NCI-H524 (cell line): ENCODE results near the gene OR8U1.
"Not testable (repeated sequence)": the region's sequence is repeated elsewhere in the genome, so short reads cannot be mapped to it uniquely, and the experiment has no call there.

Experiments used
- DNase-seq, 2 experiments: peaks; one replicate each; lab custom pipeline; 2025; lab: John Stamatoyannopoulos, UW

OR8U1 gene

GRCh38 chr11:56375324-56375723 lies at the start of gene OR8U1:
TSS of gene OR8U1 (plus strand) at chr11:56375624. CDS start at chr11:56375624, 0 bp downstream.
- no peak for DNase-seq

- DNase-seq = no peak
These were observed 43.4 kb upstream of the OR8U1 start for GRCh38 chr11:56331861-56332491.

- no peak for DNase-seq
These were observed 42.3 kb upstream of the OR8U1 start for GRCh38 chr11:56333156-56333555.

GRCh38 chr11:56340289-56340688 lies 35.1 kb upstream of the OR8U1 start:
- DNase-seq = no peak

- no peak for DNase-seq
These were observed 29.7 kb upstream of the OR8U1 start, which contains the start of gene OR8K1 for GRCh38 chr11:56345739-56346138. TSS of gene OR8K1 (plus strand) at chr11:56346039. CDS start at chr11:56346039, 0 bp downstream.

GRCh38 chr11:56353991-56354390 lies 21.4 kb upstream of the OR8U1 start, which contains the start of gene OR8J1:
TSS of gene OR8J1 (plus strand) at chr11:56354291. CDS start at chr11:56360247, 5,956 bp downstream.
- no peak for DNase-seq

GRCh38 chr11:56380120-56380519 lies 4.7 kb downstream of the OR8U1 start:
- DNase-seq = no peak

GRCh38 chr11:56394381-56394780 lies 19.0 kb downstream of the OR8U1 start:
- DNase-seq = no peak

GRCh38 chr11:56396047-56396446 lies 20.6 kb downstream of the OR8U1 start:
- DNase-seq = no peak

- DNase-seq = not testable (repeated sequence)
These were observed 26.5 kb downstream of the OR8U1 start for GRCh38 chr11:56401858-56402461.

GRCh38 chr11:56404393-56404792 lies 29.0 kb downstream of the OR8U1 start:
- DNase-seq = no peak

- no peak for DNase-seq
These were observed 35.4 kb downstream of the OR8U1 start for GRCh38 chr11:56410801-56411200.

- no peak for DNase-seq
These were observed 37.0 kb downstream of the OR8U1 start, which contains the start of gene OR5AL1 for GRCh38 chr11:56412396-56412795. TSS of gene OR5AL1 (plus strand) at chr11:56412696.
